Endothelial cell of umbilical vein (primary cell): Measurements from ENCODE around the gene JARID2. TPM values are rescaled to one million over a fixed set of nuclear protein-coding genes. Genes with fewer than 3 reads are reported as not detected.

Experiments used
- BruUV-seq: library from RNA; stranded (reverse); fragments of 400-500 nt; replicated peaks from 2 replicates; lab custom pipeline; 2021; lab: Mats Ljungman, UMichigan
- CTCF ChIA-PET: fragments of 300-600, 350-600 bp; sonication (Branson Sonifier 250); formaldehyde crosslinking; loops from one replicate; lab custom pipeline; 2021; ENCODE audit warnings: antibody characterized with exemption, inconsistent platforms; lab: Charles Lee
- POLR2A ChIA-PET: fragments of 300-600, 350-600 bp; sonication (Branson Sonifier 250); formaldehyde crosslinking; loops from one replicate; lab custom pipeline; 2021; ENCODE audit warnings: antibody characterized with exemption, inconsistent platforms; lab: Charles Lee
- DNase-seq: peaks from one replicate; pipeline ENCODE4 v3.0.0-alpha.2; 2011; ENCODE audit warnings: low read depth, low spot score
- FAIRE-seq: peaks from 2 replicates; lab custom pipeline; 2011; peaks lifted over from hg19 to GRCh38; lab: Jason Lieb, UNC
- H2AFZ ChIP-seq: 2 replicates; pipeline ENCODE4 v1.6.0; 2012; ENCODE audit warnings: low read depth, low read length, control low read depth, inconsistent platforms
- H3K27ac ChIP-seq: 2 replicates; pipeline ENCODE4 v1.5.1; 2011; ENCODE audit warnings: low read depth, mild to moderate bottlenecking, control low read depth, low read length, moderate library complexity; ENCODE audit not compliant: insufficient read depth
- H3K27me3 ChIP-seq, 2 experiments: 2 replicates each; pipeline versions ENCODE4 v1.6.0 to v1.6.1; 2011; ENCODE audit warnings: low read length in 2 of 2, mixed read lengths in 1 of 2; ENCODE audit not compliant: control insufficient read depth in 2 of 2, insufficient read depth in 2 of 2
- H3K36me3 ChIP-seq, 2 experiments: 2 replicates in 1 of 2; 3 replicates in 1 of 2; pipeline ENCODE4 v1.5.1; 2011; ENCODE audit warnings: low read length in 2 of 2, mild to moderate bottlenecking in 1 of 2, moderate library complexity in 1 of 2; ENCODE audit not compliant: control insufficient read depth in 2 of 2, insufficient read depth in 2 of 2; ENCODE audit errors: extremely low read depth in 1 of 2
- H3K4me1 ChIP-seq: 3 replicates; pipeline ENCODE4 v1.5.1; 2011; ENCODE audit warnings: mild to moderate bottlenecking, low read length; ENCODE audit not compliant: control insufficient read depth, insufficient read depth; ENCODE audit errors: extremely low read depth
- H3K4me2 ChIP-seq: 2 replicates; pipeline ENCODE4 v1.6.1; 2011; ENCODE audit warnings: low read length, control low read depth, mixed read lengths; ENCODE audit not compliant: insufficient read depth
- H3K4me3 ChIP-seq, 3 experiments: fragments of 200-600 bp in 1 of 3; sonication (generic), shearing (Covaris generic) in 1 of 3; replicated peaks in 1 of 3; 2 replicates each; pipeline ENCODE4 v1.5.1; 2011 to 2016; ENCODE audit warnings: control low read depth in 3 of 3, low read length in 3 of 3, mild to moderate bottlenecking in 2 of 3, inconsistent platforms in 1 of 3, low read depth in 1 of 3, moderate library complexity in 1 of 3; ENCODE audit not compliant: insufficient read depth in 1 of 3
- H3K79me2 ChIP-seq: 2 replicates; pipeline ENCODE4 v1.6.0; 2012; ENCODE audit warnings: low read length, inconsistent platforms; ENCODE audit not compliant: control insufficient read depth, insufficient read depth
- H3K9ac ChIP-seq: replicated peaks from 2 replicates; pipeline ENCODE3; 2011; ENCODE audit warnings: low read length, control low read depth; ENCODE audit not compliant: insufficient read depth; ENCODE audit errors: extremely low read depth
- H3K9me1 ChIP-seq: replicated peaks from 3 replicates; pipeline ENCODE4 v1.6.0; 2011; ENCODE audit warnings: mild to moderate bottlenecking, low read length; ENCODE audit not compliant: control insufficient read depth, insufficient read depth; ENCODE audit errors: extremely low read depth
- H3K9me3 ChIP-seq: replicated peaks from 2 replicates; pipeline ENCODE4 v1.5.1; 2012; ENCODE audit warnings: low read length, inconsistent platforms; ENCODE audit not compliant: control insufficient read depth, insufficient read depth
- H4K20me1 ChIP-seq: replicated peaks from 2 replicates; pipeline ENCODE3; 2011; ENCODE audit warnings: mild to moderate bottlenecking, low read length; ENCODE audit not compliant: control insufficient read depth, insufficient read depth; ENCODE audit errors: extremely low read depth
- CTCF ChIP-seq, 2 donors: IDR thresholded peaks; 1 replicate in 1 of 2; 2 replicates in 1 of 2; pipeline ENCODE4 v1.5.1; 2011; ENCODE audit warnings: low read length in 2 of 2, mild to moderate bottlenecking in 2 of 2, moderate library complexity in 2 of 2, control low read depth in 1 of 2, inconsistent platforms in 1 of 2, low read depth in 1 of 2; ENCODE audit not compliant: insufficient read depth in 1 of 2; ENCODE audit errors: extremely low read depth in 1 of 2
- EZH2 ChIP-seq: IDR thresholded peaks from 2 replicates; pipeline ENCODE4 v1.6.1; 2012; ENCODE audit warnings: borderline replicate concordance, low read depth, mild to moderate bottlenecking, moderate library complexity, low read length, inconsistent platforms; ENCODE audit not compliant: severe bottlenecking
- GATA2 ChIP-seq: IDR thresholded peaks from 2 replicates; pipeline ENCODE4 v1.7.0; 2011; ENCODE audit warnings: low read depth, mild to moderate bottlenecking, moderate library complexity, mixed read lengths, low read length; ENCODE audit not compliant: insufficient read length, insufficient read depth
- JUN ChIP-seq: IDR thresholded peaks from 2 replicates; pipeline ENCODE4 v1.6.1; 2011; ENCODE audit warnings: borderline replicate concordance, low read depth; ENCODE audit not compliant: insufficient read length, insufficient read depth
- MAX ChIP-seq: IDR thresholded peaks from 2 replicates; pipeline ENCODE4 v1.6.1; 2011; ENCODE audit not compliant: insufficient read depth, insufficient read length
- MYC ChIP-seq: IDR thresholded peaks from one replicate; pipeline ENCODE4 v1.6.1; 2011; ENCODE audit warnings: mild to moderate bottlenecking, low read depth, low read length
- dilution Hi-C: fragments of 300-500 bp; cut with MboI; formaldehyde crosslinking; loops from one replicate; pipeline ENCODE4 v1.15.0; 2019; ENCODE audit warnings: low sequenced_read_pairs; ENCODE audit not compliant: extremely low pct_ligation_motif_present
- intact Hi-C: fragments of 100-400 bp; cut with micrococcal nuclease; formaldehyde crosslinking; loops from one replicate; pipeline ENCODE4 v1.10.0; 2022
- polyA plus RNA-seq, 4 experiments: library from polyadenylated mRNA; depleted of rRNA in 3 of 4; stranded (reverse) in 3 of 4; unstranded in 1 of 4; fragments of >200 nt; gene quantifications; 2 replicates each; pipeline versions ENCODE4 v1.2.1 to v1.2.3, GENCODE V29; 2011 to 2012; ENCODE audit warnings: missing spikeins in 1 of 4
- total RNA-seq: library from RNA; stranded (reverse); gene quantifications from 2 replicates; pipeline ENCODE4 v1.2.3, GENCODE V29; 2021

Gene JARID2
- total and polyA plus RNA-seq, 2 donors (not counting 3 experiments of a cell fraction or from before 2014, with no cell fraction given): 2.9 to 10.6 TPM

GRCh38 chr6:15250187-15251168 lies 4.6 kb downstream of the JARID2 start:
- H4K20me1 ChIP-seq: no peaks in the 10 kb centered on the region
- no peak overlapping the region for H3K27ac ChIP-seq
- no peaks in the 10 kb centered on the region for H3K9me1 ChIP-seq
- POLR2A ChIA-PET: no interaction called here
- CTCF ChIA-PET: interaction anchor here (1.0 to 2.7 kb wide), 2 partner anchors 15 to 190 kb away, joined by 3 to 15 read pairs; no protein-coding TSS in a partner anchor
- dilution Hi-C loops (no loop called here), intact Hi-C loops (no loop called here)
- H3K9me3 ChIP-seq: no peaks in the 10 kb centered on the region
- H3K4me2 ChIP-seq: no peak overlapping the region
- H3K79me2 ChIP-seq: peaks cover 8% of the 10 kb centered on the region
- BruUV-seq: no TSS peak
- no peak overlapping the region for H3K4me3 ChIP-seq
- H3K9ac ChIP-seq: no peak overlapping the region
- H3K36me3 ChIP-seq: no peaks in the 10 kb centered on the region
- no peak overlapping the region for H2AFZ ChIP-seq
- H3K27me3 ChIP-seq: no peaks in the 10 kb centered on the region
- peaks cover 18% of the 10 kb centered on the region for H3K4me1 ChIP-seq
- no peak for DNase-seq
- TF ChIP-seq MAX (no peak), CTCF (IDR thresholded peaks at IDR 0.05; ENCODE audit: extremely low read depth in 1 of 2, insufficient read depth in 1 of 2, low read depth in 1 of 2, low read length in 2 of 2) (no peak), MYC (no peak), GATA2 (no peak), JUN (no peak), EZH2 (no peak)
- no peak for FAIRE-seq
